Kasumi-1 (cell line): Measurements from ENCODE around the gene TRIM72.
"Not testable (repeated sequence)": the region's sequence is repeated elsewhere in the genome, so short reads cannot be mapped to it uniquely, and the experiment has no call there.

Source experiments
- DNase-seq, 2 experiments: peaks; one replicate each; lab custom pipeline; 2025; lab: John Stamatoyannopoulos, UW

TRIM72 gene

GRCh38 chr16:31213877-31214707 is at the start of gene TRIM72:
TSS of gene TRIM72 (plus strand) at chr16:31214119. CDS start at chr16:31214739, 620 bp downstream.
- no peak for DNase-seq

GRCh38 chr16:31167315-31167714 is 46.6 kb upstream of the TRIM72 start:
- no peak for DNase-seq

GRCh38 chr16:31168848-31169247 is 45.1 kb upstream of the TRIM72 start:
- no peak for DNase-seq

- DNase-seq: not testable (repeated sequence)
Measured at GRCh38 chr16:31170048-31170447, 43.9 kb upstream of the TRIM72 start.

- no peak for DNase-seq
Measured at GRCh38 chr16:31177136-31177535, 36.8 kb upstream of the TRIM72 start.

- no peak for DNase-seq
Measured at GRCh38 chr16:31179219-31179746, 34.6 kb upstream of the TRIM72 start.

- peak; percentile 58 to 64 for DNase-seq
Measured at GRCh38 chr16:31179747-31180459, 34.0 kb upstream of the TRIM72 start, which contains the start of gene FUS. TSS of gene FUS (plus strand) at chr16:31180139. CDS start at chr16:31180215, 76 bp downstream.

GRCh38 chr16:31181102-31181830 is 32.7 kb upstream of the TRIM72 start:
- no peak for DNase-seq

GRCh38 chr16:31182391-31182790 is 31.5 kb upstream of the TRIM72 start:
- DNase-seq: no peak

- DNase-seq: no peak
Measured at GRCh38 chr16:31183432-31184428, 30.2 kb upstream of the TRIM72 start.

- DNase-seq: no peak
Measured at GRCh38 chr16:31184888-31185287, 29.0 kb upstream of the TRIM72 start.

GRCh38 chr16:31185339-31185738 is 28.6 kb upstream of the TRIM72 start:
- no peak for DNase-seq

- DNase-seq: peak; percentile 26 to 38
Measured at GRCh38 chr16:31186176-31186575, 27.7 kb upstream of the TRIM72 start.

- DNase-seq: no peak
Measured at GRCh38 chr16:31186930-31187807, 26.8 kb upstream of the TRIM72 start.

GRCh38 chr16:31187808-31188189 is 26.1 kb upstream of the TRIM72 start:
- no peak for DNase-seq

- no peak for DNase-seq
Measured at GRCh38 chr16:31188450-31189411, 25.2 kb upstream of the TRIM72 start.

GRCh38 chr16:31189412-31189778 is 24.5 kb upstream of the TRIM72 start:
- no peak for DNase-seq

- DNase-seq: no peak
Measured at GRCh38 chr16:31190061-31190460, 23.9 kb upstream of the TRIM72 start.
